Hepatocyte (in vitro differentiated cells): Measurements from ENCODE around the gene SDSL.

Source experiments
- CTCF ChIP-seq: fragments of 200-600 bp; sonication (generic); IDR thresholded peaks from 2 replicates; pipeline ENCODE4 v1.5.1; 2016; ENCODE audit warnings: antibody characterized with exemption, mild to moderate bottlenecking; ENCODE audit not compliant: poor library complexity
- EZH2 ChIP-seq: fragments of 200-600 bp; sonication (generic); IDR thresholded peaks from 2 replicates; pipeline ENCODE4 v1.6.1; 2016; ENCODE audit warnings: antibody characterized with exemption, mild to moderate bottlenecking, borderline replicate concordance

DNA sequence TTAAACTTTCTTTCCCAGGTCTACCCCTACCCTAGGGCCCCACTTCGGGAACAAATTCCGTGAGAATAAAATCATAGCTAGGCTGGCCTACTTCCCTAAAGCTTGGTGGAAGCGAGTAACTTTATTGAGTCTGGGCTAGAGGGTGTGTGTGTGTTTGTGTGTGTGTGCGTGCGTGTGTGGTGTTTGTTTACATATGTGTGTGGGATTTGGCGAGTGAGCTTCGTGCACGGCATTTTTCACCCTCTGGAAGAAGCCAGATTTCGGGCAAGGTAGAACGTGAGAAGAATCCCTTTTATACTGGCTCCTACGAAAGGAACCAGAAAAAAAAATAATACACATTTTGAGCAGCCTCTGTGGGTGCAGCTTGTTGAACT, 57.0 kb downstream of the SDSL start:
- TF ChIP-seq CTCF: no peak
- TF ChIP-seq EZH2: no peak
